Upper lobe of left lung (tissue), 4 donors: ENCODE measurements around the gene MCM3AP.

Experiments used
- POLR2A ChIP-seq, 4 donors: fragments of 450-650 bp; IDR thresholded peaks; one replicate each; pipeline ENCODE4 v1.5.1; 2016 to 2017; ENCODE audit warnings: antibody characterized with exemption in 4 of 4, mild to moderate bottlenecking in 2 of 4
- POLR2AphosphoS5 ChIP-seq, 2 donors: sonication (generic); formaldehyde crosslinking; IDR thresholded peaks; one replicate each; pipeline ENCODE4 v1.5.1; 2017; ENCODE audit warnings: antibody characterized with exemption in 2 of 2

GRCh38 chr21:46299167-46299566 is 13.8 kb upstream of the MCM3AP start:
- no peak for TF ChIP-seq POLR2A (IDR thresholded peaks at IDR 0.05)
- no peak for TF ChIP-seq POLR2AphosphoS5 (IDR thresholded peaks at IDR 0.05)
